Measurements from ENCODE around the gene PSG11.
"Not testable (repeated sequence)": the region's sequence is repeated elsewhere in the genome, so short reads cannot be mapped to it uniquely, and the experiment has no call there.

- TF ChIP-seq CTCF, POLR2AphosphoS5 (IDR thresholded peaks at IDR 0.05): not testable (repeated sequence)
Observed at GRCh38 chr19:42982111-42982510, 44.2 kb downstream of the PSG11 start.
